Astrocyte of the cerebellum (primary cell): ENCODE data around the gene DUSP9.

ENCODE experiments used
- DNase-seq: peaks from one replicate; pipeline ENCODE4 v3.0.0-alpha.2; 2011; ENCODE audit warnings: low read depth
- H3K4me3 ChIP-seq: 2 replicates; pipeline ENCODE4 v1.5.1; 2011; ENCODE audit warnings: mild to moderate bottlenecking, low read depth, low read length, moderate library complexity
- in situ Hi-C: cut with HindIII; loops from 2 replicates; pipeline ENCODE4 v1.10.0; 2017; ENCODE audit warnings: low sequenced_read_pairs
- TF ChIP-seq, protein P1 (sequence below): IDR thresholded peaks from 2 replicates; pipeline ENCODE4 v1.5.1; 2012; ENCODE audit warnings: low read length, low read depth, moderate library complexity, mild to moderate bottlenecking; ENCODE audit errors: missing control alignments

Gene DUSP9

DNA sequence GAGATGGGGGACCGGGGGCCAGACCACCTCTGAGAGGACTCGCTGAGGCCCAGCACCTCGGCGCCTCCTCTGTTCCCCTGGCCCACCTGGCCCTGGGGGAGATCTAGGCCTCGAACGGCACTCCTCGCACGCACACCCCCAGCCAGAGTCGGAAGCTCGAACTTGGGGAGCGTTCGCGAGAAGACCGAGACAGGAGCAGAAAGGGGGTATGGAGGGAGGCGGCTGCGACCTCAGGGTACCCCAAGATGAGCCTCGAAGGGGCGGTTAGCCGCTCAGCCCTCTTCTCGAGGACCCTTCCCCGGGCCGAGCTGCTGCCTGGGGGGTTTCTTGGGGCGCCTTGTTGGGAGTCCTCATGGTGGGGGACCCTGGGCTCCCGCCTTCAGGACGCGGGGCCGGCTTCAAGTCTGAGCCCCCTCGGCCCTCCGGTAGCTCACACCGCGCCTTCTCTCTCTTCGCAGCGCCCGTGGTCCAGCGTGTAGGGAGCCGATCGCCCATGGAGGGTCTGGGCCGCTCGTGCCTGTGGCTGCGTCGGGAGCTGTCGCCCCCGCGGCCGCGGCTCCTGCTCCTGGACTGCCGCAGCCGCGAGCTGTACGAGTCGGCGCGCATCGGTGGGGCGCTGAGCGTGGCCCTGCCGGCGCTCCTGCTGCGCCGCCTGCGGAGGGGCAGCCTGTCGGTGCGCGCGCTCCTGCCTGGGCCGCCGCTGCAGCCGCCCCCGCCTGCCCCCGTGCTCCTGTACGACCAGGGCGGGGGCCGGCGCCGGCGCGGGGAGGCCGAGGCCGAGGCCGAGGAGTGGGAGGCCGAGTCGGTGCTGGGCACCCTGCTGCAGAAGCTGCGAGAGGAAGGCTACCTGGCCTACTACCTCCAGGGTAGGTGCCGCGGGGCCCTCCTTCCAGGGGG, 706 bp downstream of the DUSP9 start:
- no peak for DNase-seq

DNA sequence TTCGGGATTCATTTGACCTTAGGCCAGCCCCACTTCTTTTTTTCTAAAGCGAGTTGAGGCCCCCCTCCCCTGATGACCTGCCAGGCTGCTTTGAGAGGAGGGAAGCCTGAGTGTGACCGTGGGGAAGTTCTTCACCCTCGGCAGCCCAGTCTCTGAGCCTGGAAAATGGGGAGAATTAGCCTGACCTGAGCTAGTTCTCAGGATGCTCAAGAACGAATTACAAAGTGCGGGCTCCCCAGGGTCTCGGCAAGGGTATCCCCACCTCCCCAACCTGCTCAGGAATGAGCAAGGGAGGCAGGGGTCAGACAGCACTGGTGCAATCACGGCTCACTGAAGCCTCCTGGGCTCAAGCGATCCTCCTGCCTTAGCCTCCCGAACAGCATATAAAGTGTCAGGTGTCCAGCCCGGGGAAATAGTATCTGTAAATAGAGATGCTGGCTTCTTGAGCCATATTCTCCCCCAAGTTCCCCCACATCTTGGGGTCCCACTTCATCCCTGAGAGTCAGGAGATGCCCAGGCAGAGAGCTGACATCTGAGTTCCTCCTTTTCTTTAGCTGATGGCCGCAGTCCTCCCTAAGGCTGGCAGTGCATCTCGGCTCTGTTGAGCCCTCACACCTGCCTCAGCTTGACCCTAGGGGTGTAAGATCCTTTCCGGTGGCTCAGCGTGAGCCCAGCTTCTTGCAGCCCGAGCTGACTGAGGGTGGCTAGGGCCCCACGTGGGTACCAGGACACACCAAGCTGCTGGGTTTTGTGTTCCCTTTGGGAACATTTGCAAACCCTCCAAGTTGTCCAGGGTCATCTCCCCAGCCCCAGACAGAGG, 1.6 kb downstream of the DUSP9 start:
- DNase-seq = no peak
- H3K4me3 ChIP-seq = no peak overlapping the region
- in situ Hi-C loops = no loop called here
- TF ChIP-seq, protein P1, sequence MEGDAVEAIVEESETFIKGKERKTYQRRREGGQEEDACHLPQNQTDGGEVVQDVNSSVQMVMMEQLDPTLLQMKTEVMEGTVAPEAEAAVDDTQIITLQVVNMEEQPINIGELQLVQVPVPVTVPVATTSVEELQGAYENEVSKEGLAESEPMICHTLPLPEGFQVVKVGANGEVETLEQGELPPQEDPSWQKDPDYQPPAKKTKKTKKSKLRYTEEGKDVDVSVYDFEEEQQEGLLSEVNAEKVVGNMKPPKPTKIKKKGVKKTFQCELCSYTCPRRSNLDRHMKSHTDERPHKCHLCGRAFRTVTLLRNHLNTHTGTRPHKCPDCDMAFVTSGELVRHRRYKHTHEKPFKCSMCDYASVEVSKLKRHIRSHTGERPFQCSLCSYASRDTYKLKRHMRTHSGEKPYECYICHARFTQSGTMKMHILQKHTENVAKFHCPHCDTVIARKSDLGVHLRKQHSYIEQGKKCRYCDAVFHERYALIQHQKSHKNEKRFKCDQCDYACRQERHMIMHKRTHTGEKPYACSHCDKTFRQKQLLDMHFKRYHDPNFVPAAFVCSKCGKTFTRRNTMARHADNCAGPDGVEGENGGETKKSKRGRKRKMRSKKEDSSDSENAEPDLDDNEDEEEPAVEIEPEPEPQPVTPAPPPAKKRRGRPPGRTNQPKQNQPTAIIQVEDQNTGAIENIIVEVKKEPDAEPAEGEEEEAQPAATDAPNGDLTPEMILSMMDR = no peak

More for the DNA sequence above, 706 bp downstream of the DUSP9 start:
- TF ChIP-seq, protein P1 = no peak
- no peak overlapping the region for H3K4me3 ChIP-seq
- in situ Hi-C loops = no loop called here

DNA sequence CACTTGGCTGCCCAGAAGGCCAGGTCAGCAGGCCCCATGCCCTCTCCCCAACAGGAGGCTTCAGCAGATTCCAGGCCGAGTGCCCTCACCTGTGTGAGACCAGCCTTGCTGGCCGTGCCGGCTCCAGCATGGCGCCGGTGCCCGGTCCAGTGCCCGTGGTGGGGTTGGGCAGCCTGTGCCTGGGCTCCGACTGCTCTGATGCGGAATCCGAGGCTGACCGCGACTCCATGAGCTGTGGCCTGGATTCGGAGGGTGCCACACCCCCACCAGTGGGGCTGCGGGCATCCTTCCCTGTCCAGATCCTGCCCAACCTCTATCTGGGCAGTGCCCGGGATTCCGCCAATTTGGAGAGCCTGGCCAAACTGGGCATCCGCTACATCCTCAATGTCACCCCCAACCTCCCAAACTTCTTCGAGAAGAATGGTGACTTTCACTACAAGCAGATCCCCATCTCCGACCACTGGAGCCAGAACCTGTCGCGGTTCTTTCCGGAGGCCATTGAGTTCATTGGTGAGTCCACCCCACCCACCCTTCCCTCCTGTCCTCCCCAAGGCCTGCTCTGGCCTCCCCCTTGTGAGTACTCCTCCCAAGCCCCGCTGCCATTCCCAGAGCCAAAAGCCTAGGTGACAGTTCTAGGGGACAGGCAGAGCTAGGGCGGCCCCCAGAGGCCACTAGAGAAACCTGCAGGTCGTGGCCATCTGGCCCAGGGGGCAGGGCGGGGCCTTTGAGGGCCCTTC, 2.3 kb downstream of the DUSP9 start:
- no peak overlapping the region for H3K4me3 ChIP-seq
- TF ChIP-seq, protein P1 = no peak
- in situ Hi-C loops = no loop called here
- no peak for DNase-seq

DNA sequence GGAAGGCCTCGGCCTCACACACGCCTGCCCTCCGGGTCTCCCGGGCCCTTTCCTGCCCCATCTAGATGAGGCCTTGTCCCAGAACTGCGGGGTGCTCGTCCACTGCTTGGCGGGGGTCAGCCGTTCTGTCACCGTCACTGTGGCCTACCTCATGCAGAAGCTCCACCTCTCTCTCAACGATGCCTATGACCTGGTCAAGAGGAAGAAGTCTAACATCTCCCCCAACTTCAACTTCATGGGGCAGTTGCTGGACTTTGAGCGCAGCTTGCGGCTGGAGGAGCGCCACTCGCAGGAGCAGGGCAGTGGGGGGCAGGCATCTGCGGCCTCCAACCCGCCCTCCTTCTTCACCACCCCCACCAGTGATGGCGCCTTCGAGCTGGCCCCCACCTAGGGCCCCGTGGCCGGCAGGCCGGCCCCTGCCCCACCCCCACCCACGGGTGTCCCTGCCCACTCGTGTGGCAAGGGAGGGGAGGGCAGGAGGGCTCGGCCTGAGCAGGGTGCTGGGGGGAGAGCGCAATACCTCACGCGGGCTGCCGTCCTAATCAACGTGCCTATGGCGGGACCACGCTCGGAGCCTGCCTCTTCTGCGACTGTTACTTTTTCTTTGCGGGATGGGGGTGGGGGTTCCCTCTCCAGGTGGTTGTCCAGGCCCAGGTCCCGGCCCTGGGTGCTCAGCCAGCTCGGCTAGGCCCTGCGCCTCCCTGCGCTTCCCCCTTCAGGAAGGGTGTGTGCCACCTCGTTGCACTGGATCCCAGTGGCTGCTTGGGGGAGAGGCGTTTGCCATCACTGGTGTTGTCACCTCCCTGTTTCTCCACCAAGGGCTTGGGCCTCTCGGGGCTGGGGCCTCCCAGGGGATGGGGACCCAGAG, 3.1 kb downstream of the DUSP9 start:
- TF ChIP-seq, protein P1 = no peak
- in situ Hi-C loops = no loop called here
- DNase-seq = no peak
- no peak overlapping the region for H3K4me3 ChIP-seq

DNA sequence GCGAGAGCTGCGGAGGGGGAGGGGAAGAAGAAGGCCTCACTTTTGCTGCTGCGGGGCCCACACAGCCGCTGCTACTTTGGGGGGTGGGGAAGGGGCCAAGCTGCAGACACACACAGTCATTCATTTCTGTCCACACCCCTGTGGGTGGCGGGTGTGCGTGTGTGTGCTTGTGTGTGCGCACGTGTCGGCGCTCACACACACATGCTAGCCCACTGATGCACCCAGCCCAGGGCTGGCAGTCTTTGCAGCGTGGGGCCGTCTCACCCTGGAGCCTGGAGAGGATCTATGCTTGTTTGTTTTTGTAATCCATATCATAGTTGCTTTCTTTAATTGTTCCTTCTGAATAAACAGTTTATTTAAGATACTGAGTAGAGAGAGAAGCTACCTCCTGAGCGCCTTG, 4.0 kb downstream of the DUSP9 start:
- no peak for DNase-seq
- in situ Hi-C loops = no loop called here
- no peak overlapping the region for H3K4me3 ChIP-seq
- TF ChIP-seq, protein P1 = no peak
